Thyroid gland (tissue), 4 donors: ENCODE data around the gene SHPK. TPM values are rescaled to one million over a fixed set of nuclear protein-coding genes. Genes with fewer than 3 reads are reported as not detected.

ENCODE experiments used
- DNase-seq, 2 donors: peaks; one replicate each; pipeline ENCODE4 v3.0.0-alpha.2; 2019
- H3K27ac ChIP-seq, 3 donors: fragments of 200-600 bp; sonication (generic); 1 replicate in 2 of 3; 2 replicates in 1 of 3; pipeline ENCODE4 v1.5.1; 2016 to 2019; ENCODE audit warnings: mild to moderate bottlenecking in 1 of 3, moderate library complexity in 1 of 3
- H3K27me3 ChIP-seq: fragments of 200-600 bp; sonication (generic); one replicate; pipeline ENCODE4 v1.5.1; 2019
- H3K36me3 ChIP-seq, 2 donors: fragments of 200-600 bp; sonication (generic); one replicate each; pipeline ENCODE4 v1.5.1; 2016 to 2019
- H3K4me1 ChIP-seq, 2 donors: fragments of 200-600 bp; sonication (generic); one replicate each; pipeline ENCODE4 v1.5.1; 2017 to 2019
- H3K4me3 ChIP-seq, 3 donors: fragments of 200-600 bp; sonication (generic); replicated peaks in 1 of 3; 1 replicate in 2 of 3; 2 replicates in 1 of 3; pipeline ENCODE4 v1.5.1; 2016; ENCODE audit warnings: mild to moderate bottlenecking in 1 of 3
- H3K9me3 ChIP-seq: fragments of 200-600 bp; sonication (generic); one replicate; pipeline ENCODE4 v1.5.1; 2017
- CTCF ChIP-seq, 6 experiments: fragments of 200-600 bp in 3 of 6; fragments of 450-650 bp in 3 of 6; sonication (generic) in 3 of 6; IDR thresholded peaks; one replicate each; pipeline ENCODE4 v1.5.1; 2016 to 2019; ENCODE audit warnings: antibody characterized with exemption in 6 of 6, mild to moderate bottlenecking in 2 of 6, inconsistent platforms in 1 of 6, moderate library complexity in 1 of 6
- POLR2A ChIP-seq, 2 donors: fragments of 450-650 bp; IDR thresholded peaks; one replicate each; pipeline ENCODE4 v1.6.1; 2017; ENCODE audit warnings: antibody characterized with exemption in 2 of 2, mild to moderate bottlenecking in 2 of 2, moderate library complexity in 1 of 2
- WGBS, 2 donors: methylation state at CpG; one replicate each; pipeline ENCODE4 v1.1.5; 2017; 5-methylcytosine and 5-hydroxymethylcytosine counted together
- intact Hi-C: fragments of 100-400 bp; cut with DNase I; formaldehyde crosslinking; loops from one replicate; pipeline ENCODE4 v1.15.1; 2023
- total RNA-seq, 4 donors: library from RNA; depleted of rRNA; stranded (reverse); fragments of >200 nt; gene quantifications; one replicate each; pipeline ENCODE4 v1.2.3, GENCODE V29; 2016

The SHPK gene
- total RNA-seq, 4 donors from 2014 or later, result 16.1 to 18.4 (median 17.6) TPM

GRCh38 chr17:3636908-3637373 is 891 bp upstream of the SHPK start:
- TF ChIP-seq POLR2A (IDR thresholded peaks at IDR 0.05) (no peak), CTCF (IDR thresholded peaks at IDR 0.05) (no peak)
- peaks cover 7 to 8% of the 10 kb centered on the region in 2 donors for H3K4me1 ChIP-seq
- H3K36me3 ChIP-seq, result no peaks in the 10 kb centered on the region
- H3K9me3 ChIP-seq, result no peaks in the 10 kb centered on the region
- DNase-seq, result no peak
- peak overlapping the region; percentile 3 to 95 (median 60) for H3K4me3 ChIP-seq
- WGBS, 2 donors, result 1 to 3% methylated on average over 12 to 15 of the region's 31 CpGs
- H3K27ac ChIP-seq, result peak overlapping the region in 2 of 3 donors; percentile 93 to 98
- intact Hi-C loops, result no loop called here
- H3K27me3 ChIP-seq, result no peaks in the 10 kb centered on the region

GRCh38 chr17:3635474-3636153 is 436 bp downstream of the SHPK start:
- TF ChIP-seq CTCF (IDR thresholded peaks at IDR 0.05) (no peak), POLR2A (IDR thresholded peaks at IDR 0.05) (peak in 1 of 2 donors; percentile 27)
- peak in 1 of 2 donors; percentile 9 for DNase-seq
- Histone ChIP-seq H3K27me3 (no peaks in the 10 kb centered on the region), H3K4me1 (peaks cover 7 to 8% of the 10 kb centered on the region in 2 donors), H3K36me3 (no peaks in the 10 kb centered on the region), H3K27ac (peak overlapping the region in 1 of 3 donors; percentile 98), H3K4me3 (peak overlapping the region; percentile 60 to 99 (median 95)), H3K9me3 (no peaks in the 10 kb centered on the region)
- WGBS, 2 donors, result 26 to 38% methylated on average over 18 to 26 of the region's 38 CpGs
- intact Hi-C loops, result no loop called here

GRCh38 chr17:3632287-3632686 is 3.8 kb downstream of the SHPK start:
- intact Hi-C loops, result no loop called here
- Histone ChIP-seq H3K9me3 (no peaks in the 10 kb centered on the region), H3K27me3 (no peaks in the 10 kb centered on the region), H3K27ac (no peak overlapping the region), H3K36me3 (peaks cover 0 to 11% of the 10 kb centered on the region in 2 donors), H3K4me3 (no peak overlapping the region), H3K4me1 (peaks cover 2% of the 10 kb centered on the region in 2 donors)
- DNase-seq, result no peak
- 94 to 95% methylated on average over 4 to 7 of the region's 7 CpGs for WGBS, 2 donors
- TF ChIP-seq CTCF (IDR thresholded peaks at IDR 0.05), result no peak
- TF ChIP-seq POLR2A (IDR thresholded peaks at IDR 0.05), result no peak

- no peak overlapping the region for H3K27ac ChIP-seq
- no peak for DNase-seq
Observed at GRCh38 chr17:3630781-3631180, 5.3 kb downstream of the SHPK start.

More at GRCh38 chr17:3630781-3631180, 5.3 kb downstream of the SHPK start:
- peaks cover 0 to 11% of the 10 kb centered on the region in 2 donors for H3K36me3 ChIP-seq
- TF ChIP-seq POLR2A (IDR thresholded peaks at IDR 0.05), result no peak
- no peak for TF ChIP-seq CTCF (IDR thresholded peaks at IDR 0.05)
- intact Hi-C loops, result no loop called here
- H3K4me1 ChIP-seq, result no peaks in the 10 kb centered on the region
- 90 to 92% methylated on average over 10 of the region's 10 CpGs for WGBS, 2 donors
- H3K9me3 ChIP-seq, result no peaks in the 10 kb centered on the region
- H3K27me3 ChIP-seq, result no peaks in the 10 kb centered on the region
- H3K4me3 ChIP-seq, result no peak overlapping the region
